HepG2 (cell line): ENCODE data around the gene NCOA1. TPM values are rescaled to one million over a fixed set of nuclear protein-coding genes. Genes with fewer than 3 reads are reported as not detected.

Experiments used
- ATAC-seq: fragments of 200-7000 bp; cut with Tn5 transposase; 3 replicates; pipeline ENCODE4 v1.9.1; 2020; ENCODE audit warnings: mild to moderate bottlenecking, moderate library complexity
- BruUV-seq: library from RNA; stranded (reverse); fragments of 400-500 nt; replicated peaks from 2 replicates; lab custom pipeline; 2021; lab: Mats Ljungman, UMichigan
- CTCF ChIA-PET: fragments of 300-600 bp; formaldehyde crosslinking; extraction: SDS; loops from one replicate; lab custom pipeline; 2021; ENCODE audit warnings: low total read pairs, inconsistent platforms, low intra/inter-chr PET ratio; lab: Yijun Ruan, JAX
- POLR2A ChIA-PET: fragments of 350-600 bp; sonication (Branson Sonifier 250); formaldehyde crosslinking; loops from one replicate; lab custom pipeline; 2020; ENCODE audit warnings: antibody characterized with exemption, inconsistent platforms; lab: Yijun Ruan, JAX
- DNase-seq: peaks from one replicate; pipeline ENCODE4 v3.0.0-alpha.2; 2015; ENCODE audit warnings: low spot score
- FAIRE-seq: peaks from 3 replicates; lab custom pipeline; 2011; peaks lifted over from hg19 to GRCh38; lab: Jason Lieb, UNC
- H2AFZ ChIP-seq: one replicate; pipeline ENCODE4 v1.6.1; 2011; ENCODE audit warnings: low read length, inconsistent platforms
- H3K27ac ChIP-seq: fragments of 300-600 bp; 3 replicates; pipeline ENCODE4 v1.8.0; 2011; ENCODE audit warnings: mixed run types, mild to moderate bottlenecking, mixed read lengths, low read length, inconsistent platforms; ENCODE audit not compliant: insufficient read depth; ENCODE audit errors: extremely low read length
- H3K27me3 ChIP-seq, 2 experiments: fragments of 200-600 bp in 1 of 2; 2 replicates in 1 of 2; 3 replicates in 1 of 2; pipeline versions ENCODE4 v1.6.0 to v1.8.0; 2011; ENCODE audit warnings: low read length in 2 of 2, mild to moderate bottlenecking in 2 of 2, moderate library complexity in 2 of 2, inconsistent platforms in 1 of 2; ENCODE audit not compliant: insufficient read depth in 2 of 2, control insufficient read depth in 1 of 2
- H3K36me3 ChIP-seq, 2 experiments: fragments of 200-600 bp in 1 of 2; replicated peaks in 1 of 2; 2 replicates in 1 of 2; 3 replicates in 1 of 2; pipeline versions ENCODE4 v1.5.1 to v1.8.0; 2011; ENCODE audit warnings: low read length in 2 of 2, inconsistent platforms in 1 of 2; ENCODE audit not compliant: insufficient read depth in 2 of 2, control insufficient read depth in 1 of 2
- H3K4me1 ChIP-seq: 2 replicates; pipeline ENCODE4 v1.5.1; 2012; ENCODE audit warnings: low read length, inconsistent platforms; ENCODE audit not compliant: insufficient read depth
- H3K4me2 ChIP-seq: 2 replicates; pipeline ENCODE4 v1.6.0; 2011; ENCODE audit warnings: low read depth, low read length, inconsistent platforms
- H3K4me3 ChIP-seq, 3 experiments: fragments of 200-600 bp in 1 of 3; sonication (generic), shearing (Covaris generic) in 1 of 3; replicated peaks in 1 of 3; 2 replicates each; pipeline ENCODE4 v1.5.1; 2011 to 2016; ENCODE audit warnings: low read length in 3 of 3, inconsistent platforms in 2 of 3, low read depth in 2 of 3, mild to moderate bottlenecking in 2 of 3, control low read depth in 1 of 3, mixed read lengths in 1 of 3; ENCODE audit not compliant: insufficient read depth in 1 of 3
- H3K79me2 ChIP-seq: one replicate; pipeline ENCODE4 v1.6.1; 2011; ENCODE audit warnings: low read length, inconsistent platforms; ENCODE audit not compliant: insufficient read depth
- H3K9ac ChIP-seq: 2 replicates; pipeline ENCODE4 v1.6.0; 2011; ENCODE audit warnings: mild to moderate bottlenecking, low read depth, low read length, inconsistent platforms; ENCODE audit not compliant: insufficient read depth
- H3K9me3 ChIP-seq: 2 replicates; pipeline ENCODE4 v1.5.1; 2012; ENCODE audit warnings: mild to moderate bottlenecking, low read length
- H4K20me1 ChIP-seq: 2 replicates; pipeline ENCODE4 v1.6.0; 2011; ENCODE audit warnings: inconsistent platforms, mild to moderate bottlenecking, low read length, moderate library complexity; ENCODE audit not compliant: insufficient read depth
- AKAP8 ChIP-seq: sonication (generic); formaldehyde crosslinking; IDR thresholded peaks from 2 replicates; pipeline ENCODE4 v1.5.1; 2020; ENCODE audit warnings: mild to moderate bottlenecking, missing genetic modification reagents
- ATRX ChIP-seq: sonication (generic); formaldehyde crosslinking; IDR thresholded peaks from 2 replicates; pipeline ENCODE4 v1.4.0; 2020; ENCODE audit warnings: missing genetic modification reagents, borderline replicate concordance
- CCAR2 ChIP-seq: fragments of 200-400 bp; formaldehyde crosslinking; optimal IDR thresholded peaks from 2 replicates; pipeline ENCODE3; 2018; ENCODE audit warnings: low read depth, mild to moderate bottlenecking, low read length, moderate library complexity
- CERS6 ChIP-seq: sonication (generic); formaldehyde crosslinking; IDR thresholded peaks from 2 replicates; pipeline ENCODE4 v1.5.0; 2020; ENCODE audit warnings: missing genetic modification reagents
- GABPB1 ChIP-seq: IDR thresholded peaks from 2 replicates; pipeline ENCODE4 v1.6.1; 2016; ENCODE audit warnings: mild to moderate bottlenecking, missing genetic modification reagents, moderate library complexity, missing compliant biosample characterization
- GFI1 ChIP-seq: sonication (generic); formaldehyde crosslinking; IDR thresholded peaks from 2 replicates; pipeline ENCODE4 v1.5.0; 2020; ENCODE audit warnings: missing genetic modification reagents, mild to moderate bottlenecking, borderline replicate concordance
- KAT7 ChIP-seq: IDR thresholded peaks from 2 replicates; pipeline ENCODE4 v1.6.1; 2018; ENCODE audit warnings: borderline replicate concordance, missing compliant biosample characterization
- MIXL1 ChIP-seq: IDR thresholded peaks from 2 replicates; pipeline ENCODE4 v1.6.1; 2016
- PAX8 ChIP-seq: sonication (generic); formaldehyde crosslinking; IDR thresholded peaks from 2 replicates; pipeline ENCODE4 v1.8.0; 2022; ENCODE audit warnings: mild to moderate bottlenecking, missing genetic modification reagents, borderline replicate concordance
- SIX4 ChIP-seq: sonication (generic); formaldehyde crosslinking; IDR thresholded peaks from 2 replicates; pipeline ENCODE4 v1.4.0; 2020; ENCODE audit warnings: missing genetic modification reagents
- SMAD9 ChIP-seq: sonication (generic); formaldehyde crosslinking; IDR thresholded peaks from 2 replicates; pipeline ENCODE4 v1.5.1; 2020; ENCODE audit warnings: mild to moderate bottlenecking, missing genetic modification reagents
- U2AF2 ChIP-seq: fragments of 200-400 bp; formaldehyde crosslinking; IDR thresholded peaks from 2 replicates; pipeline ENCODE4 v1.6.1; 2017; ENCODE audit warnings: low read depth, mild to moderate bottlenecking, low read length
- ZBED4 ChIP-seq: sonication (generic); formaldehyde crosslinking; IDR thresholded peaks from 2 replicates; pipeline ENCODE4 v1.4.0; 2020; ENCODE audit warnings: missing genetic modification reagents, borderline replicate concordance
- ZNF136 ChIP-seq: sonication (generic); formaldehyde crosslinking; IDR thresholded peaks from 2 replicates; pipeline ENCODE4 v1.8.1; 2022; ENCODE audit warnings: low read depth, mild to moderate bottlenecking, moderate library complexity, missing genetic modification reagents
- ZNF17 ChIP-seq: sonication (generic); formaldehyde crosslinking; IDR thresholded peaks from 2 replicates; pipeline ENCODE4 v1.5.0; 2020; ENCODE audit warnings: mild to moderate bottlenecking, missing genetic modification reagents
- ZNF570 ChIP-seq: sonication (generic); formaldehyde crosslinking; IDR thresholded peaks from 2 replicates; pipeline ENCODE4 v1.4.0; 2020; ENCODE audit warnings: mild to moderate bottlenecking, missing genetic modification reagents, borderline replicate concordance
- ZNF773 ChIP-seq: sonication (generic); formaldehyde crosslinking; IDR thresholded peaks from 2 replicates; pipeline ENCODE4 v1.4.0; 2020; ENCODE audit warnings: missing genetic modification reagents, borderline replicate concordance
- WGBS: methylation state at CpG from one replicate; pipeline ENCODE4 v1.1.6; 2017; ENCODE audit warnings: low lambda C conversion rate; 5-methylcytosine and 5-hydroxymethylcytosine counted together
- in situ Hi-C: cut with HindIII; loops from 2 replicates; pipeline ENCODE4 v1.10.0; 2017; ENCODE audit warnings: low pct_unique_long_range_greater_than_20kb; ENCODE audit not compliant: extremely low pct_ligation_motif_present
- intact Hi-C: fragments of 100-400 bp; cut with micrococcal nuclease; formaldehyde crosslinking; loops from one replicate; pipeline ENCODE4 v1.10.0; 2022; ENCODE audit not compliant: unreplicated experiment
- polyA plus RNA-seq, 8 experiments: library from polyadenylated mRNA; depleted of rRNA in 3 of 8; stranded (reverse) in 7 of 8; unstranded in 1 of 8; fragments of >200 nt; fragmentation: Illumina TruSeq in 4 of 8; extraction: Trizol in 4 of 8; gene quantifications; 2 replicates each; pipeline versions ENCODE4 v1.2.1 to v1.2.3, GENCODE V29; 2011 to 2016; ENCODE audit warnings: low read depth in 4 of 8, missing spikeins in 1 of 8, mixed read lengths in 1 of 8; ENCODE audit not compliant: insufficient read depth in 1 of 8
- total RNA-seq, 5 experiments: library from RNA; depleted of rRNA; stranded (reverse); fragments of >200 nt; fragmentation: Illumina TruSeq; extraction: Trizol; gene quantifications; 2 replicates each; pipeline ENCODE4 v1.2.3, GENCODE V29; 2016; ENCODE audit warnings: low read depth in 1 of 5

Gene NCOA1
- total and polyA plus RNA-seq, 2 of the 13 experiments (the other 11 are each of a cell fraction or from before 2014, with no cell fraction given): 10.0 to 10.4 TPM

- Histone ChIP-seq H3K4me3 (no peak overlapping the region), H3K9me3 (no peaks in the 10 kb centered on the region), H2AFZ (no peak overlapping the region), H3K36me3 (no peaks in the 10 kb centered on the region), H3K4me2 (no peak overlapping the region), H3K9ac (no peak overlapping the region), H3K79me2 (no peaks in the 10 kb centered on the region), H3K27ac (no peak overlapping the region), H3K27me3 (no peaks in the 10 kb centered on the region), H3K4me1 (no peaks in the 10 kb centered on the region), H4K20me1 (no peaks in the 10 kb centered on the region)
- no TSS peak for BruUV-seq
- CTCF ChIA-PET: no interaction called here
- no peak for ATAC-seq
- in situ Hi-C loops (no loop called here), intact Hi-C loops (no loop called here)
- no peak for FAIRE-seq
- no peak for DNase-seq
- POLR2A ChIA-PET: interaction anchor here (0.6 kb wide), 1 partner anchor 116 kb away, joined by 3 read pairs; no protein-coding TSS in a partner anchor
- no peak for TF ChIP-seq MIXL1 (CRISPR knock-in tag)
- no peak for TF ChIP-seq PAX8 (CRISPR knock-in tag)
- no peak for TF ChIP-seq U2AF2
- TF ChIP-seq CCAR2: no peak
Measured at GRCh38 chr2:24691806-24692205, 200.8 kb downstream of the NCOA1 start.

GRCh38 chr2:24697792-24698191, 206.7 kb downstream of the NCOA1 start:
- intact Hi-C loops: no loop called here
- TF ChIP-seq ZNF773 (CRISPR knock-in tag): no peak
- TF ChIP-seq ZNF570 (CRISPR knock-in tag): no peak
- TF ChIP-seq ZBED4: no peak
- TF ChIP-seq KAT7 (CRISPR knock-in tag): no peak
- no peak for TF ChIP-seq SMAD9 (CRISPR knock-in tag)
- no peak for TF ChIP-seq GFI1
- no peak for TF ChIP-seq ATRX
- TF ChIP-seq CERS6 (CRISPR knock-in tag): no peak
- no peak for TF ChIP-seq GABPB1 (CRISPR knock-in tag)
- no peak for TF ChIP-seq ZNF17 (CRISPR knock-in tag)
- no peak for TF ChIP-seq SIX4
- TF ChIP-seq AKAP8 (CRISPR knock-in tag): no peak
- TF ChIP-seq ZNF136 (CRISPR knock-in tag): no peak

More at GRCh38 chr2:24697792-24698191, 206.7 kb downstream of the NCOA1 start:
- ATAC-seq (no peak), FAIRE-seq (no peak), DNase-seq (no peak)
- 93% methylated on average over 4 of the region's 4 CpGs for WGBS
- in situ Hi-C loops: no loop called here
- Histone ChIP-seq H2AFZ (no peak overlapping the region), H3K27me3 (no peaks in the 10 kb centered on the region), H3K9me3 (no peaks in the 10 kb centered on the region), H3K36me3 (no peaks in the 10 kb centered on the region), H3K27ac (no peak overlapping the region), H3K79me2 (no peaks in the 10 kb centered on the region), H3K9ac (no peak overlapping the region), H3K4me3 (no peak overlapping the region), H3K4me1 (no peaks in the 10 kb centered on the region), H4K20me1 (no peaks in the 10 kb centered on the region), H3K4me2 (no peak overlapping the region)
- BruUV-seq: no TSS peak
- POLR2A ChIA-PET: no interaction called here
- CTCF ChIA-PET: no interaction called here
